Measurements from ENCODE around the gene CTSE. TPM values are rescaled to one million over a fixed set of nuclear protein-coding genes. Genes with fewer than 3 reads are reported as not detected.

CTSE gene
- total RNA-seq, 1 donor from 2014 or later = 5.6 TPM

- no peak within 1 kb of the TSS for H3K4me3 Mint-ChIP-seq (ENCODE audit: low read depth)
- TF ChIP-seq CTCF (IDR thresholded peaks at IDR 0.05; ENCODE audit: unreplicated experiment) = no peak
Observed at GRCh38 chr1:206002871-206003801, 20.6 kb downstream of the CTSE start, which contains the start of gene RAB7B. RAB7B (minus strand) TSS chr1:206003395; CDS start chr1:205994135, 9,260 bp downstream.

GRCh38 chr1:206002160-206002559 is 21.5 kb downstream of the CTSE start:
- no peak overlapping the region for H3K27ac Mint-ChIP-seq
- peaks cover 4% of the 10 kb centered on the region for H3K4me1 Mint-ChIP-seq (ENCODE audit: low read depth)
- no peak for DNase-seq (ENCODE audit: low spot score, unreplicated experiment)
- peaks cover 28% of the 10 kb centered on the region for H3K27me3 Mint-ChIP-seq
- peaks cover 4% of the 10 kb centered on the region for H3K9me3 Mint-ChIP-seq (ENCODE audit: low read depth)
- no peaks in the 10 kb centered on the region for H3K36me3 Mint-ChIP-seq (ENCODE audit: insufficient read depth)
- no peak for TF ChIP-seq CTCF (IDR thresholded peaks at IDR 0.05; ENCODE audit: unreplicated experiment)
- H3K4me3 Mint-ChIP-seq (ENCODE audit: low read depth) = no peak overlapping the region

More at GRCh38 chr1:206002871-206003801, 20.6 kb downstream of the CTSE start, which contains the start of gene RAB7B:
- Mint-ChIP-seq H3K9me3 (ENCODE audit: low read depth) (peaks cover 4% of the 10 kb centered on the region), H3K4me1 (ENCODE audit: low read depth) (peaks cover 4% of the 10 kb centered on the region), H3K27me3 (peaks cover 21% of the 10 kb centered on the region), H3K27ac (peak within 1 kb of the TSS; percentile 21), H3K36me3 (ENCODE audit: insufficient read depth) (no peaks in the 10 kb centered on the region)
- DNase-seq (ENCODE audit: low spot score, unreplicated experiment) = no peak

- H3K27ac Mint-ChIP-seq = no peak overlapping the region
- no peak for TF ChIP-seq CTCF (IDR thresholded peaks at IDR 0.05; ENCODE audit: unreplicated experiment)
- H3K4me1 Mint-ChIP-seq (ENCODE audit: low read depth) = peaks cover 4% of the 10 kb centered on the region
- H3K4me3 Mint-ChIP-seq (ENCODE audit: low read depth) = no peak overlapping the region
- peaks cover 29% of the 10 kb centered on the region for H3K27me3 Mint-ChIP-seq
- DNase-seq (ENCODE audit: low spot score, unreplicated experiment) = no peak
- H3K9me3 Mint-ChIP-seq (ENCODE audit: low read depth) = peaks cover 4% of the 10 kb centered on the region
- no peaks in the 10 kb centered on the region for H3K36me3 Mint-ChIP-seq (ENCODE audit: insufficient read depth)
Observed at GRCh38 chr1:206001476-206001888, 22.2 kb downstream of the CTSE start.

- peaks cover 4% of the 10 kb centered on the region for H3K4me1 Mint-ChIP-seq (ENCODE audit: low read depth)
- no peak for DNase-seq (ENCODE audit: low spot score, unreplicated experiment)
- TF ChIP-seq CTCF (IDR thresholded peaks at IDR 0.05; ENCODE audit: unreplicated experiment) = no peak
- no peak overlapping the region for H3K4me3 Mint-ChIP-seq (ENCODE audit: low read depth)
- no peak overlapping the region for H3K27ac Mint-ChIP-seq
- peaks cover 24% of the 10 kb centered on the region for H3K27me3 Mint-ChIP-seq
- no peaks in the 10 kb centered on the region for H3K36me3 Mint-ChIP-seq (ENCODE audit: insufficient read depth)
- peaks cover 4% of the 10 kb centered on the region for H3K9me3 Mint-ChIP-seq (ENCODE audit: low read depth)
Observed at GRCh38 chr1:206000641-206001339, 22.9 kb downstream of the CTSE start.
